ENCODE data around the gene NUDT4.

The NUDT4 gene

GRCh38 chr12:93453633-93454032, 75.9 kb downstream of the NUDT4 start:
- no peak overlapping the region for H3K4me3 ChIP-seq (ENCODE audit: low read depth, low read length)

- no peak overlapping the region for H3K4me3 ChIP-seq (ENCODE audit: low read depth, low read length)
Measured at GRCh38 chr12:93456077-93456476, 78.4 kb downstream of the NUDT4 start.

All from iPS-11a (cell line).